ENCODE results near the gene KCNE1.
"Not testable (repeated sequence)": the region's sequence is repeated elsewhere in the genome, so short reads cannot be mapped to it uniquely, and the experiment has no call there.

KCNE1 gene

DNA sequence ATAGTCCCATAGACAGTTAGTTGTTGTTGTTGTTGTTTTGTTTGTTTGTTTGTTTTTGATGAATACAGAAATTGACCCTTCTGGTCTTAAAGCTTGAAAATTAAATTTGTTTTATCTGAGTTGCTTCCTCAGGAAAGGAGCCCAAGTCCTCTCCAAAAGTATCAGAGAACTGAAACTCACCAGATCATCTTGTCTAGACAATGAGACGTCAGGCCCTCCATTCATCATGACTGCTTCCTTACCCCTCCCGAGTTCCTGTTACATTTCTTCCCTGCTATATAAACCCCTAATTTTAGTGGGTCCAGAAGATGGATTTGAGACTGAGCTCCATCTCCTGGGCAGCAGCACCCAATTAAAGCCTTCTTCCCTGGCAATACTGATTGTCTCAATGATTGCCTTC lies 105.3 kb downstream of the KCNE1 start:
- DNase-seq: not testable (repeated sequence)

DNA sequence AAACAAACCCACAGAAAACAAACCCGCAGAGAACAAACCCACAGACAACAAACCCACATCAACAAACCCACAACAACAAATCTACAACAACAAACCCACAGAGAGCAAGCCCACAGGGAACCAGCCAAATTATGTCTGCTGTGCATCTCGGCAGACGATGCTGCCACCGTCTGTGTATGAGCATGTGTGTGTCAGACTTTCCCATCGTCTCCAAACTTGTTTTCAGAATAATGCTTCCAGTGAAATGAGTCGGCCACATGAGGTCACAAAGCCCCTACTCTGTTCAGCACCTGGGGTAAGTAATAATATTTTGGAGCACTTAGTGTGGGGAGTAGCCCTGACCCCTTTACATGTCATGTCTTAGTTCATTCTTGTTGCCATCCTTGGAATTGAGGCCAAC lies 105.9 kb downstream of the KCNE1 start:
- DNase-seq: not testable (repeated sequence)

DNA sequence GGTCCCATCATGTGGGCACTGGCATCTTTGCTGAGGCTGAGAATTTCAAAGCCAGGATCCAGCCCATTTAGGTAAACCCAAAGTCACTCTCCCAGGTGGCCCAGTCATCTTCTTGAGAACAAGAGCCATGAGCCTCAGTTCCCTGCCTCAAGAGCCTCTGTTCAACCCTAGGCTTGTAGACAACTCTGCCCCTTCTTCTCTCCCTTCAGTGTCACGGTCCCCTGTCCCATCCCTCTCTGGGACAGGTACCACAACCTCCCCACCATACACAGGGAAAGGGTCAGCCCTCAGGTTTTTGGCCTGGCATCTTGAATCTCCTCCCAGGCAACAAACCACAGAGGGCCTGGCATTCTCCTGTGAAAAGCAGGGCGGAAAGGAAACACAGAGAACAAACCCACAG lies 106.3 kb downstream of the KCNE1 start:
- DNase-seq: not testable (repeated sequence)

DNA sequence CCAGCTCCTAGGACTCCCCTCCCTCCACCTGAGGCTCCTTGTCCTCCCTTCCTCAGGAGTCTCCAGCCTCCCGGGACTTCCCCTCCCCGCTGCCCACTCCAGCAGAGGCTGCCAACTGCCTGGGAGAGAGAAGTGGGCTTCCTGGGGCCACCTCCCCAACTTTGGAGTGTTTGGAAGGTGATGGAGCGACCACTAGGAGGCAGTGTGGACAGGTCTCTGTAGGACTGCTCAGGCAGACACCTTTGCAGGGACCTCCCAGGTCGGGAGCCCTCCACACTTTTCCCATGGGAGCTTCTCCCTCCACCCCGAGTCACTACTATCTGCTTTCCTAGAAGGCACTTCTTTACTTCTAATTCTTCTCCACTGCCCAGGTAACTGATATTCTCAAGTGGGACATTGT lies 107.3 kb downstream of the KCNE1 start:
- DNase-seq: not testable (repeated sequence)

DNA sequence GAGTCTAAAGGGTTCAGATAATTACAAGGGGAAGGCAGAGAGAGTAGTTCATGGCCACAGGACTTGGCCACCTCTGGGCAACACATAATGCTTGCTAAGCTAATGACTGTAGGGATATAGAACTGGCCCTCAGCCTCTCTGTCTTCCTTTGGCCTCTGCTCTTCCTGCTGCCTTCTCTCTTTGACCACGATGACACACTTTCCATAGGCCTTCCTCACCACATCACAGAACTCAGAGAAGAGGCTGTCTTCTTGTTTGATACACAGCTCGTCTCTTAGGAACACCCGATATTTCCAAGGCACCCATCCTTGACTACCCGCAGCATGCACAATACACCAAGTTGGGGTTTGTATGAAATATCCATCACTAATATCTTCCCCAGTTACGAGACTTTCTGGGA lies 111.5 kb downstream of the KCNE1 start:
- not testable (repeated sequence) for DNase-seq

All from activated CD4-positive, alpha-beta T cell treated with anti-CD3 and anti-CD28 coated beads, Interleukin-2, amount 50 U/mL, for 16 hours (primary cell).